ENCODE data around the gene SP3.

SP3 gene

GRCh38 chr2:173965372-173966025, at the start of gene SP3:
TSS of gene SP3 (minus strand) at chr2:173965373. CDS start at chr2:173965171, 202 bp downstream.
- peak; percentile 66 to 98 (median 94) for DNase-seq

- no peak for DNase-seq
These were observed 49.5 kb upstream of the SP3 start for GRCh38 chr2:174014699-174015070.

DNA sequence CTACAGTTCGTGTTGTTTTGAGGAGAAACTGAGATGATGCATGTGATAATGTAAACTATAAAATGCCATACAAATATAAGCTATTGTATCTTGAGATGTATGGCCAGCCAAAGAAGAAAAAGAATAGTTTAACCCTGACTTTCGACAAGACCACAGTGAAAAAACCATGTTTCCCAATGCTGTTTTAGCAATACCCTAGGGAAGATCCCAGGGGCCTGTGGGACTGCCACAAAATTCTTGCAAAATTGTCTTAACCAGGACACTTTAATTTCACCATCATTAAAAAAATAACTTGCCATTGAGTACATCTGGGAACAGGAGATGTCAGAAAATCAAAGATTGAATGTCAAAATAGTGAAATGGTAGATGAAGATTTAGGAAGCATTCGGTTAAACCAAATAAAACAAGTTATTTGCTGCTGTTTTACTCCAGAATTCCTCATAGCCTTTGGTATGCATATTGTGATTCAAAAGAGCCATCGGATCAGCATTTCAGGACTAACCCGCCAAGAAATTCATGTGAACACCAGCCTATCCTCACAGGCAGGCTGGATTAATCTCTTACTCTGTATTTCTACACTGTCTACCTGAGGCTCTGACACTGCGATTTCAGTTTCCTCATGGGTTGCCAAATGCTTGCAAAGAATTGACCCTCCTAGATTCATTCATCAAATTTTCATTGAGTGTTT, 49.0 kb upstream of the SP3 start:
- no peak for DNase-seq

DNA sequence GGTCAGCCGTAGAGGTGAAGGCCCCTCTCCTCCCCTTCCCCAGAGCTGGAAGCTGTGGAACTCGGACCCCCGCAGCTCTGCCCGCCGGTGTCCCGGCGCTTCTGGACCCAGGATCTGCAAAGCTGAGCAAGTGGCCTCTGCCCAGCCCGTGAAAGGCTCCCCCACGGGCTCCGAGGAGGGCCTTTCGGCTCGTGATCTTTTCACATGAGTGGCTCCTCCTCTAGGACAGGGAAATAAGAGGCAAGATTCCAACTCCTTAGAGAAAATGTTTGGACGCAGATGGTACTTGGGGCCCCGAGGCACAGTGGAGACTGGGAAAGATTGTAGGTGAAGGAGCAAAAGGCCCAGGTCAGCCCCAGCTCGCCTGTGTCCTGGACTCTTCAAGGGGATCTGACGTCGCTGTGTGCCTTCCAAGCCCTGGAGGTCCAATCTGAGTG, 48.2 kb upstream of the SP3 start:
- peak in 13 of 56 donors; percentile 12 to 68 (median 42) for DNase-seq

DNA sequence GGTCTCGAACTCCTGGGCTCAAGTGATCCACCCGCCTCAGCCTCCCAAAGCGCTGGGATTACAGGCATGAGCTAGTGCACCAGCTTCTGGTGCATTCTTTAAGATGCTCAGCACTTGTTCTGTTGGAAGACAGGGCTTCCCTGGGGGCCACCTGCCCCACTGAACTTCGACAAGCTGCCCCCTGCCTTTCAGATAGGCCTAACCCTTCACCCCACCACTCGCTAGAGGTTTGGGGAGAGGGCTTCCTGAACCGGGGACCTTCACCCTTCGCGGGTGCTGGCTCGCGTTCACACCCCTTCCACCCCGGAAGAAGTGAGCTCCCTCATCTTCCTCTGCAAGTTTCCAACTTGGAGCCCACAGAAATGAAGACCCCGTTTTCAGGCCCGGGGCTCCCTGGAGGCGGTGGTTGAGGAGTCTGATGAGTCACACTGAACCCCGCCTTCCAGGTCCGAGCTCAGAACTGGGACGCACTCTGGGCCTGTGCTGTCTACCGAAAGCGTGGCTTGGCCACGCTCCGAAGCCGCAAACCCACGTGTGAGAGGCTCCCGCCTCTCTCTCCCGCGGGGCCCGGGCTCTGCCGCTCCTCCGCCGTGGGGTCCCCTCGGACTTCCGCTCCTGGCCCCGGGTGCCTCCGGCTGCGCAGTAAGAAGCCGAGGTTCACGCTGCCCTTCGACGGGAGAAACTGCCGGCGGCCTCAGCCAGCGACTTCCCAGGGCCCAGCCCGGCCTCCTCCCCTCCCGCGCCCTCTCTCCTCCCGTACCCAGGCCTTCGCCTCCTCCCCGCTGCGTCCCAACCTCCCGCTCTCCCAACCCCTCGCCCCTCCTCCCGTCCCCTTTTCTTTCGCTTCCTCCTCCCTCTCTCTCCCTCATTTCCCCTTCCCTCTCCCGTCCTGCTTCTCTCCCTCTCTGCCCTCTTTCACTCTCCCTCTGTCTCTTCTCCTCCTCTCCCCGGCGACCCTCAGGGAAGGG, 47.5 kb upstream of the SP3 start:
- peak in 41 of 56 donors; percentile 12 to 71 (median 40) for DNase-seq

- no peak for DNase-seq
These were observed 46.6 kb upstream of the SP3 start for GRCh38 chr2:174011796-174012195.

GRCh38 chr2:174011173-174011572, 46.0 kb upstream of the SP3 start:
- DNase-seq = no peak

GRCh38 chr2:174009488-174010223, 44.5 kb upstream of the SP3 start:
- no peak for DNase-seq

DNA sequence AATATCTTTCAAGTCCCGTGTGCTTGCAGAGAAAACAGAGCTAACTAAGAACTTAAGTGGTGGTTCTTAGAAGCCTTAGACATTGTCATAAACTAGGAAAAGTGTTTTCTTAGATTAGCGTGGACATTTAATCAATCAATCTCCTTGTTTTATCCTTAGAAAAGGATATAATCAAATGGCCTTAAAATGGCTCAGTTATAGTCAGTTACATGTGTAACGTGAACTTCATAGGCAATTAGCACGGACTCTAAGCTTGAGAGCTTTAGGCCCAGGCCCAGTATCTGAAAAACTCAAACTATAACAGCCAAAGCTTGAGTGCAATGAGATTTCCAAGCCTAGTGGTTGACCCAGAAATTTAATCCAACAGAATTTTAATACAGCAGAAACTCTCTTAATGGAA, 43.5 kb upstream of the SP3 start:
- DNase-seq = no peak

DNA sequence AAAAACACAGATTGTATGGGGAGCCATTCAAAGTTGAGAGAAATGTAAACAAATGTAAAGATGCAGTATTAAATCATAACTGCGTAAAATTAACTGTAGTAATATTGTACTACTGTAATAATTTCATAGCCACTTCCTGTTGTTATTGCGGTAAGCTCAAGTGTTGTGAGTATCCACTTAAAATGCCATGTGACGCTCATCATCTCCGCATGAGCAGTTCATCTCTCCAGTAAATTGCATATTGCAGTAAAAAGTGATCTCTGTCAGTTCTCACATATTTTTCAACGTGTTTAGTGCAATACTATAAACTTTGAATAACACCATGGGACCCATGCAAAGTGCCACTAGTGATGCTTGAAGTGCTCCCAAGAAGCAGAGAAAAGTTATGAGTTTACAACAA, 41.8 kb upstream of the SP3 start:
- no peak for DNase-seq

- no peak for DNase-seq
These were observed 40.7 kb upstream of the SP3 start for GRCh38 chr2:174005801-174006419.

- DNase-seq = no peak
These were observed 39.9 kb upstream of the SP3 start for GRCh38 chr2:174004905-174005605.

- DNase-seq = no peak
These were observed 38.8 kb upstream of the SP3 start for GRCh38 chr2:174003720-174004695.

DNA sequence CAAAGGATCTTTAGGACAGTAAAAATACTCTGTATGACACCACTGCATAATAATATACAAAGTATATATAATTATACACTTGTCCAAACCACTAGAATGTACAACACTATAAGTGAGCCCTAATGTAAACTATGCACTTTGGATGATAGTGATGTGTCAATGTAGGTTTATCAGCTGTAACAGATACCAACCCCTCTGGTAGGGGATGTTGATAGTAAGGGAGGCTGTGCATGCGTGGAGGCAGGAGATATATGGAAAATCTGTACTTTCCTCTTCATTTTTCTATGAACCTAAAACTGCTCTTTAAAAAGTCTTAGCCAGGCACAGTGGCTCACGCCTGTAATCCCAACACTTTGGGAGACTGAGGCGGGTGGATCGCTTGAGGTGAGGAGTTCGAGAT, 37.5 kb upstream of the SP3 start:
- DNase-seq = no peak

DNA sequence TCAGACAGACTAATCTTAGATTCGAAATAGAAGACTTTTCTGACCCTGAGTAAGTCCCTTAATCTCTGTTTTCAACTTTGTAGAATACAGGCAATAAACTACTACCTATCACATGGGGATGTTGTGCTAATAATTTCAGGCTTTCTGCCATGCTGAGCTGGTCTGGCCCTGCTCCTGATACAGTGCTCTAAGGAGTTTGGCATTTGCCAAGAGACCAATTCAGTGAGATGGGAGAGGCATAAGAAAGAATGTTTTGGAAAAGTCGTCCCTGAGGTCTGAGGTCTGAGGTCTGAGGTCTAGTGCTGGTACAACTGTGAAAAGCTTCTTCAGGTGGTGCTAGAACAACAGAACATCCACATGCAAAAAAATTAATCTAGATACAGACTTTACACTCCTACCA, 35.9 kb upstream of the SP3 start:
- DNase-seq = no peak

GRCh38 chr2:173999724-174000123, 34.6 kb upstream of the SP3 start:
- no peak for DNase-seq

- DNase-seq = peak in 25 of 56 donors; percentile 9 to 68 (median 26)
These were observed 34.1 kb upstream of the SP3 start for GRCh38 chr2:173999272-173999671.

DNA sequence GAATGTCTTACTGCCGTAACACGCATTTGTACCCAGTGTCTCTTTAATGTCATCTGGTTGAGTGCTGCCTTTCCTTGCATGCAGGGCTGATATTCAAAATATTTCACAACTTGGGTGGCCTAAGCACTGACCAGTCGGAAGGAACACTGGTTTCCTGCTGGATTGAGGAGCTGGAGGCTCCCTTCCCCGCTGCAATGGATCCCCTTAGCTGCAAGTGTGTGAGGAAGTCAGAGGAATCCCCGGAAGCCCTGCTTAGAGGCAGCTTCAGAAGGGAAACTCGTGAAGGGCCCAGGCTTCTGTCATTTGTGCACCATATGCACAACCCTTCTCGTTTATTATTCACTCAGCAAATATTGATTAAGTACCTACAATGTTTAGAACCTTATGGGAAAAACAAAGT, 33.2 kb upstream of the SP3 start:
- DNase-seq = no peak

DNA sequence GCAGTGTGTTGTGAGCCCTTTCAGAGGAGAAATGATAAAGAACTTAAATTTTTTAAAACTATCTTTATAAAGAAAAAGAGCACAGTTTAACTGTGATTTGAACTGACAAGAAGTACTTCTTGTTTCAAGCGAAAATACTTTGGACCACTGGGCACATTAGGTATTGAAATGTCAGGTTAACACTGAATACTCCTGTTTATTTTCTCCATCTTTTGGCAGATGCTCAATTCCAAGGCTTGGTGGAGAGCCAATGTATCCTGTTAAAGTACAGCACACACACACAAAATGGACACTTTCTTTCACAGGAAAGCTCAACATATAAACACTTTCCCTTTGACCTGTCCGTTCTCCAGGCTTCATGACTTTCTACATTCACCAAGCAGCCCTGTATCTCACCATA, 32.6 kb upstream of the SP3 start:
- no peak for DNase-seq
